Astrocyte (in vitro differentiated cells and primary cell): Measurements from ENCODE around the gene XYLT1. TPM values are rescaled to one million over a fixed set of nuclear protein-coding genes. Genes with fewer than 3 reads are reported as not detected.
"Not testable (repeated sequence)": the region's sequence is repeated elsewhere in the genome, so short reads cannot be mapped to it uniquely, and the experiment has no call there.

Experiments
- DNase-seq: peaks from one replicate; pipeline ENCODE4 v3.0.0-alpha.2; 2010; ENCODE audit warnings: low read depth
- FAIRE-seq: peaks from 2 replicates; lab custom pipeline; 2011; peaks lifted over from hg19 to GRCh38; lab: Jason Lieb, UNC
- H2AFZ ChIP-seq: 2 replicates; pipeline ENCODE4 v1.6.0; 2012; ENCODE audit warnings: low read depth, low read length, inconsistent platforms
- H3K27ac ChIP-seq: 2 replicates; pipeline ENCODE4 v1.5.1; 2011; ENCODE audit warnings: low read depth, low read length, inconsistent platforms
- H3K27me3 ChIP-seq: 2 replicates; pipeline ENCODE4 v1.6.0; 2011; ENCODE audit warnings: low read length, inconsistent platforms; ENCODE audit not compliant: insufficient read depth
- H3K36me3 ChIP-seq: 2 replicates; pipeline ENCODE4 v1.5.1; 2011; ENCODE audit warnings: low read length, inconsistent platforms; ENCODE audit not compliant: insufficient read depth
- H3K4me1 ChIP-seq: 2 replicates; pipeline ENCODE4 v1.5.1; 2011; ENCODE audit warnings: low read length, inconsistent platforms; ENCODE audit not compliant: insufficient read depth
- H3K4me2 ChIP-seq: 2 replicates; pipeline ENCODE4 v1.6.0; 2012; ENCODE audit warnings: low read length, inconsistent platforms
- H3K4me3 ChIP-seq: 2 replicates; pipeline ENCODE4 v1.5.1; 2011; ENCODE audit warnings: low read depth, mild to moderate bottlenecking, low read length, inconsistent platforms; ENCODE audit not compliant: insufficient read depth
- H3K79me2 ChIP-seq: 2 replicates; pipeline ENCODE4 v1.6.0; 2012; ENCODE audit warnings: mild to moderate bottlenecking, low read length, inconsistent platforms; ENCODE audit not compliant: insufficient read depth
- H3K9ac ChIP-seq: 2 replicates; pipeline ENCODE4 v1.6.0; 2012; ENCODE audit warnings: mild to moderate bottlenecking, low read length, inconsistent platforms
- H3K9me3 ChIP-seq: 2 replicates; pipeline ENCODE4 v1.5.1; 2012; ENCODE audit warnings: low read depth, mild to moderate bottlenecking, low read length, inconsistent platforms; ENCODE audit not compliant: insufficient read depth
- H4K20me1 ChIP-seq: 2 replicates; pipeline ENCODE4 v1.6.0; 2012; ENCODE audit warnings: low read length, inconsistent platforms; ENCODE audit not compliant: insufficient read depth
- H3K27ac Mint-ChIP-seq: one replicate; pipeline ENCODE4 v1.8.0; 2021; ENCODE audit warnings: mild to moderate bottlenecking, mixed read lengths; ENCODE audit not compliant: unreplicated experiment
- H3K27me3 Mint-ChIP-seq: one replicate; pipeline ENCODE4 v1.8.0; 2021; ENCODE audit warnings: low read depth, mixed read lengths; ENCODE audit not compliant: unreplicated experiment
- H3K36me3 Mint-ChIP-seq: one replicate; pipeline ENCODE4 v1.8.0; 2021; ENCODE audit warnings: low read depth, mixed read lengths; ENCODE audit not compliant: unreplicated experiment
- H3K4me1 Mint-ChIP-seq: one replicate; pipeline ENCODE4 v1.8.0; 2021; ENCODE audit warnings: low read depth, mixed read lengths; ENCODE audit not compliant: unreplicated experiment
- H3K4me3 Mint-ChIP-seq: one replicate; pipeline ENCODE4 v1.8.0; 2021; ENCODE audit warnings: mild to moderate bottlenecking, moderate library complexity, mixed read lengths; ENCODE audit not compliant: unreplicated experiment
- H3K9me3 Mint-ChIP-seq: one replicate; pipeline ENCODE4 v1.8.0; 2021; ENCODE audit warnings: mild to moderate bottlenecking, mixed read lengths; ENCODE audit not compliant: unreplicated experiment
- EZH2 ChIP-seq: IDR thresholded peaks from 2 replicates; pipeline ENCODE4 v1.6.1; 2012; ENCODE audit warnings: mild to moderate bottlenecking, low read length, inconsistent platforms; ENCODE audit not compliant: insufficient read depth
- total RNA-seq: library from RNA; stranded (reverse); gene quantifications from 2 replicates; pipeline ENCODE4 v1.2.1, GENCODE V29; 2021
- TF ChIP-seq, protein P1 (sequence below): IDR thresholded peaks from 2 replicates; pipeline ENCODE4 v1.5.1; 2011; ENCODE audit warnings: low read depth, mild to moderate bottlenecking, inconsistent platforms, low read length, moderate library complexity; ENCODE audit not compliant: insufficient read depth

XYLT1 gene
- total RNA-seq, 1 donor from 2014 or later = 22.9 TPM

- H3K27me3 ChIP-seq = no peaks in the 10 kb centered on the region
- H3K4me2 ChIP-seq = peak overlapping the region; percentile 39
- no peaks in the 10 kb centered on the region for H4K20me1 ChIP-seq
- no peaks in the 10 kb centered on the region for H3K36me3 ChIP-seq
- peak overlapping the region; percentile 71 for H3K9ac ChIP-seq
- no peaks in the 10 kb centered on the region for H3K9me3 ChIP-seq
- no peak overlapping the region for H2AFZ ChIP-seq
- no peaks in the 10 kb centered on the region for H3K79me2 ChIP-seq
- H3K4me1 Mint-ChIP-seq = peaks cover 25% of the 10 kb centered on the region
- peaks cover 32% of the 10 kb centered on the region for H3K4me1 ChIP-seq
- no peak for TF ChIP-seq EZH2
- TF ChIP-seq, protein P1, sequence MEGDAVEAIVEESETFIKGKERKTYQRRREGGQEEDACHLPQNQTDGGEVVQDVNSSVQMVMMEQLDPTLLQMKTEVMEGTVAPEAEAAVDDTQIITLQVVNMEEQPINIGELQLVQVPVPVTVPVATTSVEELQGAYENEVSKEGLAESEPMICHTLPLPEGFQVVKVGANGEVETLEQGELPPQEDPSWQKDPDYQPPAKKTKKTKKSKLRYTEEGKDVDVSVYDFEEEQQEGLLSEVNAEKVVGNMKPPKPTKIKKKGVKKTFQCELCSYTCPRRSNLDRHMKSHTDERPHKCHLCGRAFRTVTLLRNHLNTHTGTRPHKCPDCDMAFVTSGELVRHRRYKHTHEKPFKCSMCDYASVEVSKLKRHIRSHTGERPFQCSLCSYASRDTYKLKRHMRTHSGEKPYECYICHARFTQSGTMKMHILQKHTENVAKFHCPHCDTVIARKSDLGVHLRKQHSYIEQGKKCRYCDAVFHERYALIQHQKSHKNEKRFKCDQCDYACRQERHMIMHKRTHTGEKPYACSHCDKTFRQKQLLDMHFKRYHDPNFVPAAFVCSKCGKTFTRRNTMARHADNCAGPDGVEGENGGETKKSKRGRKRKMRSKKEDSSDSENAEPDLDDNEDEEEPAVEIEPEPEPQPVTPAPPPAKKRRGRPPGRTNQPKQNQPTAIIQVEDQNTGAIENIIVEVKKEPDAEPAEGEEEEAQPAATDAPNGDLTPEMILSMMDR = no peak
- no peak overlapping the region for H3K27ac Mint-ChIP-seq
- peaks cover 2% of the 10 kb centered on the region for H3K36me3 Mint-ChIP-seq
- H3K27me3 Mint-ChIP-seq = no peaks in the 10 kb centered on the region
- H3K9me3 Mint-ChIP-seq = peaks cover 19% of the 10 kb centered on the region
- no peak for FAIRE-seq
- H3K4me3 Mint-ChIP-seq = no peak overlapping the region
- peak; percentile 91 for DNase-seq
- peak overlapping the region; percentile 79 for H3K27ac ChIP-seq
- no peak overlapping the region for H3K4me3 ChIP-seq
Observed at GRCh38 chr16:17510567-17510966, 39.8 kb upstream of the XYLT1 start.

DNA sequence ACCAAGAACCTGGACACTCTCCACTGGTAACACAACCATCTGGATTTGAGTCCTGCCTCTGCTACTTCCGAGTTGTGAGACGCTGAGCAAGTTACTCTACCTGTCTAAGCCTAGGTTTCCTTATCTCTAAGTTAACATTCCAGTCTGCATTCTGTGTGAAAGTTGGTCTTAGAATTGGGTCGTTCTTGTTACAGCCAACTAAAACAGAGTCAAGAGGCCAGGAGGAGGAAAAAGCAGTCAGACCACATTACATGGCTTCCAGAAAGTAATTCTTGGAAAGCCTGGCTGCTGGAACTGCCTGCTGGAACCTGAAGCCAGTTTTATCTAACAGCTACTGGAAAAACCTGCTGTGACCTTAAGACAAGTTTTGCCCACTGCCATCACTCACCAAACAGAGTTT is 38.4 kb upstream of the XYLT1 start:
- TF ChIP-seq, protein P1 = no peak
- no peak for TF ChIP-seq EZH2
- no peaks in the 10 kb centered on the region for H4K20me1 ChIP-seq
- H3K4me2 ChIP-seq = peak overlapping the region; percentile 8
- DNase-seq = peak; percentile 98
- no peak overlapping the region for H3K9ac ChIP-seq
- peak overlapping the region; percentile 46 for H3K27ac ChIP-seq
- Mint-ChIP-seq H3K9me3 (peaks cover 17% of the 10 kb centered on the region), H3K4me1 (peaks cover 14% of the 10 kb centered on the region), H3K27ac (no peak overlapping the region), H3K27me3 (no peaks in the 10 kb centered on the region), H3K4me3 (no peak overlapping the region), H3K36me3 (peaks cover 2% of the 10 kb centered on the region)
- no peaks in the 10 kb centered on the region for H3K9me3 ChIP-seq
- H3K36me3 ChIP-seq = no peaks in the 10 kb centered on the region
- no peaks in the 10 kb centered on the region for H3K27me3 ChIP-seq
- H3K79me2 ChIP-seq = no peaks in the 10 kb centered on the region
- H3K4me1 ChIP-seq = peaks cover 26% of the 10 kb centered on the region
- H2AFZ ChIP-seq = no peak overlapping the region
- no peak overlapping the region for H3K4me3 ChIP-seq
- FAIRE-seq = peak; percentile 20

- peaks cover 15% of the 10 kb centered on the region for H3K9me3 Mint-ChIP-seq
- no peak overlapping the region for H3K9ac ChIP-seq
- H3K27me3 ChIP-seq = no peaks in the 10 kb centered on the region
- no peak for TF ChIP-seq EZH2
- TF ChIP-seq, protein P1 = no peak
- H3K4me2 ChIP-seq = no peak overlapping the region
- FAIRE-seq (no peak), DNase-seq (no peak)
- H3K27me3 Mint-ChIP-seq = no peaks in the 10 kb centered on the region
- H3K27ac ChIP-seq = peak overlapping the region; percentile 1
- H3K79me2 ChIP-seq = no peaks in the 10 kb centered on the region
- H3K36me3 Mint-ChIP-seq = peaks cover 2% of the 10 kb centered on the region
- H3K4me3 Mint-ChIP-seq = no peak overlapping the region
- H3K27ac Mint-ChIP-seq = no peak overlapping the region
- no peaks in the 10 kb centered on the region for H3K9me3 ChIP-seq
- H3K4me1 ChIP-seq = peaks cover 26% of the 10 kb centered on the region
- no peaks in the 10 kb centered on the region for H4K20me1 ChIP-seq
- no peak overlapping the region for H2AFZ ChIP-seq
- H3K4me1 Mint-ChIP-seq = peaks cover 11% of the 10 kb centered on the region
- no peaks in the 10 kb centered on the region for H3K36me3 ChIP-seq
- no peak overlapping the region for H3K4me3 ChIP-seq
Observed at GRCh38 chr16:17508303-17508702, 37.5 kb upstream of the XYLT1 start.

GRCh38 chr16:17507516-17507915 is 36.8 kb upstream of the XYLT1 start:
- not testable (repeated sequence) for H3K4me1 Mint-ChIP-seq, H3K4me2 ChIP-seq, H3K27ac ChIP-seq, H3K79me2 ChIP-seq, H3K27me3 ChIP-seq, H4K20me1 ChIP-seq, H2AFZ ChIP-seq, H3K4me3 ChIP-seq, FAIRE-seq, H3K36me3 Mint-ChIP-seq, H3K4me3 Mint-ChIP-seq, DNase-seq, H3K27me3 Mint-ChIP-seq, H3K9ac ChIP-seq, H3K36me3 ChIP-seq, H3K9me3 ChIP-seq, H3K27ac Mint-ChIP-seq
- peaks cover 25% of the 10 kb centered on the region for H3K4me1 ChIP-seq
- H3K9me3 Mint-ChIP-seq = peaks cover 15% of the 10 kb centered on the region
